ENCODE measurements around the gene ZNF778.
"Not testable (repeated sequence)": the region's sequence is repeated elsewhere in the genome, so short reads cannot be mapped to it uniquely, and the experiment has no call there.

ZNF778 gene

DNA sequence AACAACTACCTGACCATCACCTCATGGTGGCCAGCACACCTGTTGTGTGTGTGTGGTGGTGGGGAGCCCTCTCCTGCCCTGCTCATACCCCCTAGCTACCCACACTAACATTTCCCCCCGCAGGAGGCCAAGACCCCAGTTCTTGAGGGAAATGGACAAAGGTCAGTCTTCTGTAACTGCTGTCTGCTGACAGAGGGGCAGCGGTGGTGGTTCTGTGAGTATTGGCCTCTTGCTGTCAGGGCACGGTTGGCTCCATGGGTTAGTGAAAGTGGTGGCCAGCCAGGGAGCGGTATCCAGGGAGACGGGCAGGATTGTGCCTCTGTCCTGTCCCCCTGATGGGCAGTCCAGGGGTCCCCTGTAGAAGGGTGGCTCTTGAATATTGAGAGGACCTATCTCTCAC lies 26.2 kb downstream of the ZNF778 start:
- DNase-seq (no peak), ATAC-seq (ENCODE audit: insufficient read depth, low read depth) (no peak)
- Histone ChIP-seq H3K9ac (ENCODE audit: low read depth, low read length) (no peak overlapping the region), H3K79me2 (ENCODE audit: insufficient read depth, low read length) (peaks cover 8% of the 10 kb centered on the region), H3K27ac (ENCODE audit: low read length) (no peak overlapping the region), H3K27me3 (ENCODE audit: insufficient read depth, low read length, poor library complexity) (no peaks in the 10 kb centered on the region), H3K9me3 (ENCODE audit: insufficient read depth, low read length, severe bottlenecking) (no peaks in the 10 kb centered on the region), H3K4me2 (ENCODE audit: insufficient read depth, low read length) (no peak overlapping the region), H3K4me1 (ENCODE audit: insufficient read depth, low read length) (peaks cover 14% of the 10 kb centered on the region), H3K4me3 (ENCODE audit: low read depth in 1 of 2, low read length in 2 of 2) (no peak overlapping the region), H4K20me1 (ENCODE audit: insufficient read depth, low read length) (no peaks in the 10 kb centered on the region), H3K36me3 (ENCODE audit: insufficient read depth, low read length) (no peaks in the 10 kb centered on the region), H2AFZ (ENCODE audit: low read depth, low read length) (no peak overlapping the region)
- TF ChIP-seq, protein P1, sequence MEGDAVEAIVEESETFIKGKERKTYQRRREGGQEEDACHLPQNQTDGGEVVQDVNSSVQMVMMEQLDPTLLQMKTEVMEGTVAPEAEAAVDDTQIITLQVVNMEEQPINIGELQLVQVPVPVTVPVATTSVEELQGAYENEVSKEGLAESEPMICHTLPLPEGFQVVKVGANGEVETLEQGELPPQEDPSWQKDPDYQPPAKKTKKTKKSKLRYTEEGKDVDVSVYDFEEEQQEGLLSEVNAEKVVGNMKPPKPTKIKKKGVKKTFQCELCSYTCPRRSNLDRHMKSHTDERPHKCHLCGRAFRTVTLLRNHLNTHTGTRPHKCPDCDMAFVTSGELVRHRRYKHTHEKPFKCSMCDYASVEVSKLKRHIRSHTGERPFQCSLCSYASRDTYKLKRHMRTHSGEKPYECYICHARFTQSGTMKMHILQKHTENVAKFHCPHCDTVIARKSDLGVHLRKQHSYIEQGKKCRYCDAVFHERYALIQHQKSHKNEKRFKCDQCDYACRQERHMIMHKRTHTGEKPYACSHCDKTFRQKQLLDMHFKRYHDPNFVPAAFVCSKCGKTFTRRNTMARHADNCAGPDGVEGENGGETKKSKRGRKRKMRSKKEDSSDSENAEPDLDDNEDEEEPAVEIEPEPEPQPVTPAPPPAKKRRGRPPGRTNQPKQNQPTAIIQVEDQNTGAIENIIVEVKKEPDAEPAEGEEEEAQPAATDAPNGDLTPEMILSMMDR (IDR thresholded peaks at IDR 0.05; ENCODE audit: borderline replicate concordance, extremely low read depth, low read length, poor library complexity, severe bottlenecking) = no peak
- no peak for TF ChIP-seq EZH2 (IDR thresholded peaks at IDR 0.05; ENCODE audit: borderline replicate concordance, low read depth, low read length, severe bottlenecking)

DNA sequence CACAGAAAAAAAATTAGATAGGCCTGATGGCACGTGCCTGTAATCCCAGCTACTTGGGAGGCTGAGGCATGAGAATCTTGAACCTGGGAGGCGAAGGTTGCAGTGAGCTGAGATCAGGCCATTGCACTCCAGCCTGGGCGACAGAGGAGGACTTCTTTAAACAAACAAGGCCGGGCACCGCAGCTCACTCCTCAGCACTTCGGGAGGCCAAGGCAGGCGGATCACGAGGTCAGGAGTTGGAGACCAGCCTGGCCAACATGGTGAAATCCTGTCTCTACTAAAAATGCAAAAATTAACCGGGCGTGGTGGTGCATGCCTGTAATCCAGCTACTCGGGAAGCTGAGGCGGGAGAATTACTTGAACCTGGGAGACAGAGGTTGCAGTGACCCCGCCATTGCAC lies 26.8 kb downstream of the ZNF778 start:
- DNase-seq; ATAC-seq (ENCODE audit: insufficient read depth, low read depth); H3K4me3 ChIP-seq (ENCODE audit: low read depth in 1 of 2, low read length in 2 of 2); H2AFZ ChIP-seq (ENCODE audit: low read depth, low read length); H3K36me3 ChIP-seq (ENCODE audit: insufficient read depth, low read length); H3K27me3 ChIP-seq (ENCODE audit: insufficient read depth, low read length, poor library complexity); H3K4me2 ChIP-seq (ENCODE audit: insufficient read depth, low read length); H3K9me3 ChIP-seq (ENCODE audit: insufficient read depth, low read length, severe bottlenecking); H3K27ac ChIP-seq (ENCODE audit: low read length); H3K79me2 ChIP-seq (ENCODE audit: insufficient read depth, low read length); H3K9ac ChIP-seq (ENCODE audit: low read depth, low read length); H4K20me1 ChIP-seq (ENCODE audit: insufficient read depth, low read length): not testable (repeated sequence)
- H3K4me1 ChIP-seq (ENCODE audit: insufficient read depth, low read length) = peaks cover 14% of the 10 kb centered on the region

DNA sequence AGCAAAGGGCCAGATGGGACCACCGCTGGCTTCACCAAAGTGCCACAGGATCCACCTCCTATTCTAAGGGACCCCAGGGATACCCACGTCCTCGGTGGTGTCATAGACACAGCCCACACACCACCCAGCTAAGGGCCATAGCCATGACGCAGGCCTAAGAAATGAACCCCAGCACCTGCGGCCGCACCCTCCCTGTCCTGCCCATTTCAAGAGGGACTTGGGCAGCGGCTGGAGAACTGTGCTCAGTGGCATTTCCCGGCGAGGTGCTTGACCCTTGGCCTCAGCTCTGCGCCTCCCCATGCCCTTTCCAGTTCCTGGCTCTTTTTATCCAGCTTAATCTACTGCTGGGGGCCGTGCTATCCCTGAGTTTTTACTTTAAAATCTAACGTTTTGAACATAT lies 27.3 kb downstream of the ZNF778 start:
- no peak overlapping the region for H3K4me3 ChIP-seq (ENCODE audit: low read depth in 1 of 2, low read length in 2 of 2)
- H3K79me2 ChIP-seq (ENCODE audit: insufficient read depth, low read length) = peaks cover 8% of the 10 kb centered on the region
- TF ChIP-seq, protein P1 (IDR thresholded peaks at IDR 0.05; ENCODE audit: borderline replicate concordance, extremely low read depth, low read length, poor library complexity, severe bottlenecking) = no peak
- no peak for TF ChIP-seq EZH2 (IDR thresholded peaks at IDR 0.05; ENCODE audit: borderline replicate concordance, low read depth, low read length, severe bottlenecking)
- peaks cover 14% of the 10 kb centered on the region for H3K4me1 ChIP-seq (ENCODE audit: insufficient read depth, low read length)
- no peak overlapping the region for H3K27ac ChIP-seq (ENCODE audit: low read length)
- ATAC-seq (ENCODE audit: insufficient read depth, low read depth) = no peak
- no peak overlapping the region for H2AFZ ChIP-seq (ENCODE audit: low read depth, low read length)
- H3K9me3 ChIP-seq (ENCODE audit: insufficient read depth, low read length, severe bottlenecking) = no peaks in the 10 kb centered on the region
- no peaks in the 10 kb centered on the region for H3K27me3 ChIP-seq (ENCODE audit: insufficient read depth, low read length, poor library complexity)
- DNase-seq = no peak
- no peak overlapping the region for H3K9ac ChIP-seq (ENCODE audit: low read depth, low read length)
- H3K36me3 ChIP-seq (ENCODE audit: insufficient read depth, low read length) = no peaks in the 10 kb centered on the region
- H3K4me2 ChIP-seq (ENCODE audit: insufficient read depth, low read length) = no peak overlapping the region
- H4K20me1 ChIP-seq (ENCODE audit: insufficient read depth, low read length) = no peaks in the 10 kb centered on the region

DNA sequence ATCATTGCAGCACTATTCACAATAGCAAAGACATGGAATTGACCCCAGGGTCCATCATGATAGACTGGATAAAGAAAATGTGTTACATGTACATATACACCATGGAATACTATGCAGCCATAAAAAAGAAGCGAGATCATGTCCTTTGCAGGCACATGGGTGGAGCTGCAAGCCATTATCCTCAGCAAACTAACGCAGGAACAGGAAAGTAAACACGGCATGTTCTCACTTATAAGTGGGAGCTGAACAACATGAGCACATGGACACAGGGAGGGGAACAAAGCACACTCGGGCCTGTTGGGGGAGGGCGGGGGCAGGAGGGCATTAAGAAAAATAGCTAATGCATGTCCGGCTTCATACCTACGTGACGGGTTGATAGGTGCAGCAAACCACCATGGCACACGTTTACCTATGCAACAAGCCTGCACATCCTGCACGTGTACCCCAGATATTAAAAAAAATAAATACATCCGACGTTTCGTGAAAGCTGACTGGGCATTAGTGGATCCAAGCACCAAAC lies 28.9 kb downstream of the ZNF778 start:
- TF ChIP-seq, protein P1 (IDR thresholded peaks at IDR 0.05; ENCODE audit: borderline replicate concordance, extremely low read depth, low read length, poor library complexity, severe bottlenecking) = no peak
- no peak for TF ChIP-seq EZH2 (IDR thresholded peaks at IDR 0.05; ENCODE audit: borderline replicate concordance, low read depth, low read length, severe bottlenecking)
- H2AFZ ChIP-seq (ENCODE audit: low read depth, low read length) = no peak overlapping the region
- H3K4me3 ChIP-seq (ENCODE audit: low read depth in 1 of 2, low read length in 2 of 2) = no peak overlapping the region

More for the DNA sequence above, 28.9 kb downstream of the ZNF778 start:
- peaks cover 5% of the 10 kb centered on the region for H3K4me1 ChIP-seq (ENCODE audit: insufficient read depth, low read length)
- H3K27me3 ChIP-seq (ENCODE audit: insufficient read depth, low read length, poor library complexity) = no peaks in the 10 kb centered on the region
- H3K79me2 ChIP-seq (ENCODE audit: insufficient read depth, low read length) = peaks cover 5% of the 10 kb centered on the region
- DNase-seq (no peak), ATAC-seq (ENCODE audit: insufficient read depth, low read depth) (no peak)
- no peaks in the 10 kb centered on the region for H3K9me3 ChIP-seq (ENCODE audit: insufficient read depth, low read length, severe bottlenecking)
- no peak overlapping the region for H3K27ac ChIP-seq (ENCODE audit: low read length)
- H3K36me3 ChIP-seq (ENCODE audit: insufficient read depth, low read length) = no peaks in the 10 kb centered on the region
- no peaks in the 10 kb centered on the region for H4K20me1 ChIP-seq (ENCODE audit: insufficient read depth, low read length)
- no peak overlapping the region for H3K9ac ChIP-seq (ENCODE audit: low read depth, low read length)
- H3K4me2 ChIP-seq (ENCODE audit: insufficient read depth, low read length) = no peak overlapping the region
